Measurements from ENCODE around the gene NTHL1. TPM values are rescaled to one million over a fixed set of nuclear protein-coding genes. Genes with fewer than 3 reads are reported as not detected.

The NTHL1 gene
- total and polyA plus RNA-seq, 10 of the 15 experiments (the other 5 are each of a cell fraction or from before 2014, with no cell fraction given), result 0.85 to 54.7 (median 39.0) TPM

- H3K9ac ChIP-seq (ENCODE audit: control insufficient read depth, insufficient read depth, low read length), result no peak overlapping the region
These were observed 37.4 kb upstream of the NTHL1 start for GRCh38 chr16:2084895-2085625.

More at GRCh38 chr16:2084895-2085625, 37.4 kb upstream of the NTHL1 start:
- no peak for DNase-seq (ENCODE audit: low read depth, low spot score)
- Histone ChIP-seq H3K4me2 (ENCODE audit: control insufficient read depth, insufficient read depth) (no peak overlapping the region), H3K4me3 (no peak overlapping the region), H3K27me3 (replicated peaks in 1 of 2; ENCODE audit: control insufficient read depth in 2 of 2, insufficient read depth in 2 of 2, low read length in 1 of 2) (no peaks in the 10 kb centered on the region), H4K20me1 (ENCODE audit: control insufficient read depth, insufficient read depth) (no peaks in the 10 kb centered on the region), H3K27ac (ENCODE audit: control insufficient read depth, insufficient read depth) (no peak overlapping the region), H3K79me2 (ENCODE audit: control insufficient read depth, insufficient read depth, low read length) (no peaks in the 10 kb centered on the region), H3K36me3 (ENCODE audit: control insufficient read depth in 2 of 2, insufficient read depth in 2 of 2, low read length in 1 of 2) (peaks cover 0 to 6% of the 10 kb centered on the region in 2 experiments; a peak in 3 of 4 replicates), H3K9me3 (replicated peaks; ENCODE audit: control insufficient read depth, insufficient read depth, low read length) (no peaks in the 10 kb centered on the region), H3K4me1 (ENCODE audit: control insufficient read depth, insufficient read depth, low read length) (no peaks in the 10 kb centered on the region), H2AFZ (ENCODE audit: control insufficient read depth, low read depth, low read length) (no peak overlapping the region)
- no peak for ATAC-seq
- ChIA-PET POLR2A (no interaction called here), CTCF (no interaction called here), SMC1A (ENCODE audit: uncharacterized antibody, unreplicated experiment) (no interaction called here), RAD21 (ENCODE audit: unreplicated experiment) (no interaction called here)
- no peak for TF ChIP-seq ATF3 (IDR thresholded peaks at IDR 0.05; ENCODE audit: borderline replicate concordance, extremely low read depth, low read depth, low read length)
- TF ChIP-seq ZNF384 (IDR thresholded peaks at IDR 0.05; ENCODE audit: borderline replicate concordance, low read depth, low read length), result no peak
- no peak for TF ChIP-seq USF1 (IDR thresholded peaks at IDR 0.05; ENCODE audit: borderline replicate concordance, extremely low read length, insufficient read depth, low read depth, low read length)
- no peak for TF ChIP-seq STAT1 (conservative IDR thresholded peaks at IDR 0.05)
- TF ChIP-seq TAF1 (IDR thresholded peaks at IDR 0.05; ENCODE audit: borderline replicate concordance, low read depth, low read length), result no peak
- in situ Hi-C loops (cut with MboI), result loop anchor here (10.0 kb wide), 1 partner anchor 60 kb away; the partner anchor contains the start of gene RAB26
- intact Hi-C loops (cut with micrococcal nuclease; ENCODE audit: unreplicated experiment), result no loop called here
- no TSS peak for BruUV-seq (replicated peaks)
- 93% methylated on average over 28 of the region's 29 CpGs for WGBS (ENCODE audit: insufficient coverage, insufficient replicate concordance, low lambda C conversion rate, missing lambda C conversion rate)
- FAIRE-seq, result no peak
